Renal cortex interstitium (tissue), 11 donors: ENCODE results near the gene PSMD8. TPM values are rescaled to one million over a fixed set of nuclear protein-coding genes. Genes with fewer than 3 reads are reported as not detected.
"Not testable (repeated sequence)": the region's sequence is repeated elsewhere in the genome, so short reads cannot be mapped to it uniquely, and the experiment has no call there.

Experiments used
- DNase-seq, 11 donors: peaks; one replicate each; pipeline ENCODE4 v3.0.0-alpha.2; 2013; ENCODE audit warnings: low read depth in 9 of 11, low spot score in 4 of 11; ENCODE audit errors: extremely low read depth in 1 of 11
- polyA plus RNA-seq, 3 donors: library from polyadenylated mRNA; unstranded; fragments of 120-200 nt; gene quantifications; one replicate each; pipeline ENCODE4 v1.2.1, GENCODE V29; 2013; ENCODE audit not compliant: insufficient read length in 3 of 3

The PSMD8 gene
- polyA plus RNA-seq, 3 donors, result 152 to 180 (median 155) TPM

DNA sequence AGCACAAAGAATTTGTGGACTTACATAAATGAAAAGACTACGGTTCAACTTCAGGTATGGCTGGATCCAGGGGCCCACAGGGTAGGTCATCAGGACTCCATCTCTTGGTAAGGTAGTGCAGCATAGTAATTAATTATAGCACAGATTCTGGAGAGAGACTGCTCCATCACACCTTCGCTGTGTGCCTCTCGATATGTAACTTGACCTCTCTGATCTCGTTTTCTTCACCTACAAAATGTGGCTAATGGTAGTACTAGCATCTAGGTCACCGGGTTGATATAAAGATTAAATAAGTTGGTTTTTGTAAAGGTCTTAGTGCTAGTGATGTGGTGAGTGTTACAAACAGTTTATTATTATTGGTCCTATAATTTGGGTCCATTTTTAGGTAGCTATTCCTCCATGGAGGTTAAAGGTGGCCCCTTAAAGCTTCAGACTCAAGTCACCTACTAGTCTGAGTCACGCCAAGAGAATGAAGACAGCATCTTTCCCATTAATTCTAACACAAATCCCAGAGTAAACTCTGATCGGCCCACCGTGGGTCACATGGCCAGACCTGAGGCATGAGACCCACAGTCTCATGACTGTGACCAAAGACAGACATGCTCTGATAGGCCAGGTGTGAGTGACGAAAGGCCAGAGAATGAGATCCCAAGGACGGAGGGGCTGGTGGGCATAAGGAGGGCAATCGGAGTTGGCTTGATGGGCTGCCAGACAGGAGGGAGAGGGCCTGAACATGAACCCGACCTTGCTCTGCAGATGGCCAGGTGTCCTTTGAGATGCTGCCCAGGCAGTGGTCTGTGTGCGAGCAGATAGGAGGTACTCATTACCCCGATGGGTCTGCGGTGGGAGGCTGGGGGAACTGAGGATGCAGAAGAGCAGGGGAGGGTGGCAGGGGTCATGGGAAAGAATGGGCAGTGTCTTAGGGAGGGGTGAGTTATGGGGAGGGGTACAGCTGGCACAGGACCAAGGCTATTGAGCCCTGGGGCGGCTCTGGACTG lies 18.3 kb upstream of the PSMD8 start:
- DNase-seq, result no peak

DNA sequence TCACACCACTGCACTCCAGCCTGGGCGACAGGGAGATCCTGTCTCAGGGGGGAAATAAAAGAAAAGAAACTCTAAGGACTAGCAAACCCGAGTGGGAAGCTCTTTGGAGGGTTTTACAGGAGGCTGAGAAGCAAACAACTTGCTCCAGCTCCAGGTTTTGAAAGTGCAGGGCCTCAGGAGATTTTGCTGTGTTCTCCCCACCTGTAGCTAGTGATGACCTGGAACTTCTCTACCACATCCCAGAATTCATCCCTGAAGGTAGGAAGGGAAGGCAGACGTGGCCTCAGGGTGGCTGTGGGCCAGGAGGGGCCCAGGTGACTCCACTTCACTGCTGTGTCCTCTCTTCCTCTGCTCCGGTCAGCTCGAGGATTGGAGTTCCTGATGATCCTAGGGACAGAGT lies 16.3 kb upstream of the PSMD8 start:
- DNase-seq, result no peak

DNA sequence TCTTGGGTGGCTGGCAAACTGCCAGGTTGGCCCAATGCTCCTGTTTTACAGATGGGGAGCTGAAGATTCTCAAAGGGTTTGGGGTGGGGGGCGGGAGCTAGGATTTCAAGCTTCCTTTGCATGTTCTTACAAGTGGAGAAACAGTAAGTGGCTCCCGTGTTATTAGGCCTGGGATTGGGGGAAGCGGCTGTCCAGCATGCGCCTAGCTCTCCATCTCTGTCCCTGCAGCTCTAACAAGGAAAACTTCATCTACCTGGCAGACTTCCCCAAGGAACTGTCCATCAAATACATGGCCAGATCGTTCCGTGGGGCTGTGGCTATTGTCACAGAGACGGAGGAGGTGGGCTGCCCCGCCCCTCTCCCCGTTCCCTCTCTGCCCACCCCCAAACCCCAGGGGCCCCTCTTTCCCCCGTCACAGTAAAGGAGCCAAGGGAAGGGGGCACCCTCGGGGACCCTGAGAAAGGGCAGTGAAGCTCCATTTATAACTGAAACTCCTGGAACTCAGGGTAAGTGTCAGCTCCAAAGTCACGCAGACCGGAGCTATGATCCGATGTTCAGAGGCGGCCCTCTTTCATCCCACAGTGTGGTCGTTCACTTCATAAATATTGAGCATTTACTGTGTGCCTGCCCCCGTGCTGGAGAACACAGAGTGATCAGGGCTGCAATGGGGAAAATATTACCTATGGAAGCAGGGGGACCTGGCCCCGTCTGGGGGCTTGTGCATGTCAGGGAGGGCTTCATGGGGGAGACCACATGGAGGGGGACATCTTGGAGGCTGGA lies 14.9 kb upstream of the PSMD8 start:
- DNase-seq, result no peak

GRCh38 chr19:38360351-38360750 lies 14.0 kb upstream of the PSMD8 start:
- no peak for DNase-seq

DNA sequence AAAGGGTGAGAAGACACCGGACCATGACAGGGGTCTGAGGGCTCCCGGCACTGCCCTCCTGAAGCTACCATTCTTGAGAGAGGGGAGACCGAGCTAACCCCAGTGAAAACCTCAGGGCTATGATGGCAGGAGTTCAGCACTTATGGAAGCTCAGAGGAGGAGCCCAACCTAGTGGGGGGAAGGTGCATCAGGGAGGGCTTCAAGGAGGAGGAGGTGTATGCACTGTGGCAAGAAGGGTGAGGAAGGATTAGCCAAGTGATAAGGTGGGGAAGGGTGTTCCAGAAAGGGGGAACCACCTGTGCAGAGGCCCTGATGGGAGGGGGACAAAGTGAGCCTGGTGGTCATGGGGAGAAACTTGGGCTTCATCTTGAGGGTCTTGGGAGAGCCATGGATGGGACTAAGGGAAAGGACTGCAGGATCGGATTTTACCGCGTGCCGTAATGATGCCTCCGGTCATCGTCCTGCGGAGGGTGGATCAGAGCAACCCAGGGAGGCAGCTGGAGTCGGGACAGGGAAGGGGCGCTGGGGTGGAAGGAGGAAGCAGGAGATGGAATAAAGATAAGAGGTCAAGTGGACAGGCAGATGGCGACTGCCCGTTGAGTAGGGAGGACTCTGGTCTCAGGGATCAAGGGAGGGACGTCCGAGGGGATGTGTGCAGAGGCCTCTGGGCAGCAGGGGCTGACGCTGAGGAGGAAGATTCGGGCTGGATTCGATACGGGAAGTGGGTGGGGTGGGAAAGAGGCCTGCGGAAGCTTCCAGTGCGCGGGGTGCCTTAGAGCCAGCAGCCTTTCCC lies 13.3 kb upstream of the PSMD8 start:
- DNase-seq, result no peak

GRCh38 chr19:38361633-38362075 lies 12.7 kb upstream of the PSMD8 start:
- peak; percentile 44 to 82 (median 71) for DNase-seq

DNA sequence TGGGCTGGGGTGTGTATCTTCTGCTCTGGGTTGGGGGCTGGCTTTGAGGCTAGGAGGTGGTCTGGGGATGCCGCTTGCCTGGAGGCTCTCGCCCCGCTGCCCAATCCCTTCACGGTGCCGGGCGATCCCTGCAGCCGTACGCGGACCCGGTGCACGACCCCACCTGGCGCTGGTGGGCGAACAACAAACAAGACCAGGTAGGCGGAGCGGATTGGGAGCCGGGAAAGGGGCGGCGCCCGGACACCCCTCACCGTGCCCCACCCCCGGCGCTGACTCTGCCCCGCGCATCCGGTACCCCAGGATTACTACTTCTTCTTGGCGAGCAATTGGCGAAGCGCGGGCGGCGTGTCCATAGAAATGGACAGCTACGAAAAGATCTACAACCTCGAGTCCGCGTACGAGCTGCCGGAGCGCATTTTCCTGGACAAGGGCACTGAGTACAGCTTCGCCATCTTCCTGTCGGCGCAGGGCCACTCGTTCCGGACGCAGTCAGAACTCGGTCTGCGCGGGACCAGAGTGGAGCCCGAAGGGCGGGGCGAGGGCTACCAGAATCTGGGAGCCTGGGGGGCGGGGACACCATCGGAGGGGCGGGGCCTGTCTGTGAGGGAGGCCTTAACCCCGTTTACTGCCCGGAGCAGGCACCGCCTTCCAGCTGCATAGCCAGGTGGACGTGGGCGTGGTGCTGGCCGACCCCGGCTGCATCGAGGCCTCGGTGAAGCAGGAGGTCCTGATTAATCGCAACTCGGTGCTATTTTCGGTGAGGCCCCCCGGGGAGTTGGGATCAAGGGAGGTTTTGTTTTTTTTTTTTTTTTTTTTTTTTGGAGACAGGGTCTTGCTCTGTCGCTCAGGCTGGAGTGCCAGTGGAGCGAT lies 12.1 kb upstream of the PSMD8 start:
- DNase-seq, result peak in 7 of 11 donors; percentile 24 to 54 (median 43)

DNA sequence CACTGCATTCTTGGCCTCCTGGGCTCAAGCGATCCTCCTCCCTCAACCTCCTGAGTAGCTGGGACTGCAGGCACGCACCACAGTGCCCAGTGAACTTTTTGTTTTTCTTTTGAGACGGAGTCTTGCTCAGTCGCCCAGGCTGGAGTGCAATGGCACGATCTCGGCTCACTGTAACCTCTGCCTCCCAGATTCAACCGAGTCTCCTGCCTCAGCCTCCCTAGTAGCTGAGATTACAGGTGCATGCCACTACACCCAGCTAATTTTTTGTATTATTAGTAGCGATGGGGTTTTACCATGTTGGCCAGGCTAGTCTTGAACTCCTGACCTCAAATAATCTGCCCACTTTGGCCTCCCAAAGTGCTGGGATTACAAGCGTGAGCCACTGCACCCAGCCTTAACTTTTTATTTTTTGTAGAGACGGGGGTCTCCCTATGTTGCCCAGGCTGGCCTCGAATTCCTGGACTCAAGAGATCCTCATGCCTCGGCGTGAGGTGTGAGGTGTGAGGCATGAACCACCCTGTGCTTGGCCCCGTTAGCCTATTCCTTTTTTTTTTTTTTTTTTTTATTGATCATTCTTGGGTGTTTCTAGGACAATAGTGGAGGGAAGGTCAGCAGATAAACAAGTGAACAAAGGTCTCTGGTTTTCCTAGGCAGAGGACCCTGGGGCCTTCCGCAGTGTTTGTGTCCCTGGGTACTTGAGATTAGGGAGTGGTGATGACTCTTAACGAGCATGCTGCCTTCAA lies 11.3 kb upstream of the PSMD8 start:
- not testable (repeated sequence) for DNase-seq

DNA sequence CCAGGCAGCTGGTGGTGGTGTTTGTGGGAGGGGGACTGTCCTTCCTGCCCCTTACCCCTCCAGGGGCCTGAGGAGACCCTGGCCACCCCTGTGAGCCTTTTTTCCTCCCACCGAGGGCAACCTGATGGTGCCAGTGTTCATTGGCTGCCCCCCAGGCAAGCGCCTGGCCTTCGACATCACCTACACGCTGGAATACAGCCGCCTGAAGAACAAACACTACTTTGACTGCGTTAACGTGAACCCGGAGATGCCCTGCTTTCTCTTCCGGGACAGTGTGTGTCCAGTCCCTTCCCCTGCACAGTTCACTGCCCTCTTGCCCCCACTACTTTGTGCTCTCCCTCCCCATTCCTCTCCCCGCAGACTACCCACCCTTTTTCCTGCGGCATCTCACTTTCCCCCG lies 7.3 kb upstream of the PSMD8 start:
- no peak for DNase-seq

DNA sequence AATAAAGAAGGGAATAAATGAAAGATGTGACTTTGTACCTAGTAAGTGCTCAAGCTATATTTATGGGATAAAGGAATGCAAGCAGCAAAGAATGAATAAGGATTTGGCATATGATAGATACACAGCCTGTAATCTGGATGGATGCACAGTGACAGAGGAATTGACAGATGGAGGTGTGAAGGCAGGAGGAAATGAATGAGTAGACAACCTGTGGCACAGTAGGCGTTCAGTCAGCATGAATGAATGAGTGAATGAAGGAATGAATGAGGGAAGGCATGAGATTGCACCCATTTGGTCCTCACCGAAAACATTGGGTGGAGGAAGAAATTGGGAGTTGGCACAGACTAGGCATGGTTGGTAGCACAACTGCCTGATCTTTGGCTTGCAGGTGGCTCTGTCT lies 4.8 kb upstream of the PSMD8 start:
- no peak for DNase-seq

DNA sequence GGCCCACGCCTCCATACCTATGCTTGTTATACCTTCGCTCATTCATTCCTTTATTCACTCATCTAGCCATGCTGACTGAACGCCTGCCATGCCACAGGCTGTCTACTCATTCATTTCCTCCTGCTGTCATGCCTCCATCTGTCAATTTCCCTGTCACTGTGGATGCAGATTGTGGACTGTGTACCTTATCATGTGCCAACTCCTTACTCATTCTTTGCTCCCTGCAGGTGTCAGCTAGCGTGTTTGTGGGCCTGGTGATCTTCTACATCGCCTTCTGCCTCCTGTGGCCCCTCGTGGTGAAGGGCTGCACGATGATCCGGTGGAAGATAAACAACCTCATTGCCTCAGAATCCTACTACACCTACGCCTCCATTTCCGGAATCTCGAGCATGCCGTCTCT lies 4.1 kb upstream of the PSMD8 start:
- no peak for DNase-seq

GRCh38 chr19:38371081-38371480 lies 3.3 kb upstream of the PSMD8 start:
- no peak for DNase-seq

DNA sequence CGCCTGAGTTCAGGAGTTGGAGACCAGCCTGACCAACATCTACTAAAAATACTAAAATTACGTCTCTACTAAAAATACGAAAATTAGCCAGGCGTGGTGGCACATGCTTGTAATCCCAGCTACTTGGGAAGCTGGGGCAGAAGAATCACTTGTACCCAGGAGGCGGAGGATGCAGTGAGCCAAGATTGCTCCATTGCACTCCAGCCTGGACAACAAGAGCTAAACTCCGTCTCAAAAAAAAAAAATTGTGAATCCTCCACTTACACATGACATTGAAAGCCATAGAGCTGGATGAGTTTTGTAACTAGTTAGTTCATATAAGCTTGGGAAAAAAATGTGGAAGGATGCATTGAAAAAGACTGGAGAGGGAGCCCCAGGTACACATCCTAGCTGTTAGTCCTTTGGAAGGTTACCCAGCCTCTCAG lies 452 bp upstream of the PSMD8 start:
- DNase-seq, result no peak

DNA sequence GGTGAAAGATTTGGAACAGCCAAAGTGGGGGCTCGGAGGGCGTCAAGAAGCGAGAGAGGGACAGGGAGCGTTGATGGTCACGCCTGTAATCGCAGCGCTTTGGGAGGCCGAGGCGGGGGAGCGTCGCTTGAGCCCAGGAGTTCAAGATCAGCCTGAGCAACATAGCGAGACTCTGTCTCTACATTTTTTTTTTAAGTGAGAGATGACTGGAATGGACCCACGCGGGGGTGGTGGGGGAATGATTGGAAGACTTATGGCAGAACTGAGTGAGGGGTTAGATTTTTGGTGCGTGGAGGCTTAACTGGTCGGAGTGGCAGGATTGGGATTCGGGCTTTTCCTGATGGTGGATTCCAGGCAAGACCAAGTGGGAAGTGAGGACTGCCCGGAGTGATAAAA lies 725 bp downstream of the PSMD8 start:
- DNase-seq, result peak in 1 of 11 donors; percentile 70

- no peak for DNase-seq
Measured at GRCh38 chr19:38375748-38376147, 1.4 kb downstream of the PSMD8 start.

- DNase-seq, result no peak
Measured at GRCh38 chr19:38376576-38376975, 2.2 kb downstream of the PSMD8 start.

GRCh38 chr19:38377052-38377451 lies 2.7 kb downstream of the PSMD8 start:
- no peak for DNase-seq

DNA sequence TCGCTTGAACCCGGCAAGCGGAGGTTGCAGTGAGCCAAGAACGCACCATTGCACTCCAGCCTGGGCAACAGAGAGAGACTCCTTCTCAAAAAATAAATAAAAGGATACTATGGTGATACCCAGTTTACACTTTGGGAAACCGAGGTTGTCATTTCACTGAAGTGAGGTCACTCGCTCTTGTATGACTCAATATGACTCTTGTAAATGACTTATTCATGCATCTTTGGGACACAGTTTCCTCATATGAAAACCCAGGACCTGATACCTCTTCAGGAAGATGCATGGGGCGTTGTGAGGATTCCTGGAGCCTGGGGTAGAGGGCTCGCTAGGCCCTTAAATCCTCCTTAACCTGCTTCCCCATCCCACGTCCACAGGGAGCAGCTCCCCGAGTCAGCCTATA lies 4.5 kb downstream of the PSMD8 start:
- no peak for DNase-seq
